ENCODE measurements around the gene EEIG1.

EEIG1 gene

GRCh38 chr9:127937388-127938297 lies 43.1 kb downstream of the EEIG1 start, which contains the start of gene DPM2:
TSS of gene DPM2 (minus strand) at chr9:127937854. CDS start at chr9:127937820, 34 bp downstream.
- peak; percentile 53 for DNase-seq

GRCh38 chr9:127937056-127937387 lies 43.8 kb downstream of the EEIG1 start:
- DNase-seq, result no peak

GRCh38 chr9:127936347-127936852 lies 44.4 kb downstream of the EEIG1 start:
- DNase-seq, result no peak

- no peak for DNase-seq
These were observed 45.0 kb downstream of the EEIG1 start for GRCh38 chr9:127935765-127936221.

GRCh38 chr9:127934986-127935385 lies 45.8 kb downstream of the EEIG1 start:
- no peak for DNase-seq

- DNase-seq, result no peak
These were observed 46.5 kb downstream of the EEIG1 start for GRCh38 chr9:127934248-127934647.

- no peak for DNase-seq
These were observed 49.5 kb downstream of the EEIG1 start for GRCh38 chr9:127931092-127931881.
